ENCODE measurements around the gene ERVW-1.

ERVW-1 gene

DNA sequence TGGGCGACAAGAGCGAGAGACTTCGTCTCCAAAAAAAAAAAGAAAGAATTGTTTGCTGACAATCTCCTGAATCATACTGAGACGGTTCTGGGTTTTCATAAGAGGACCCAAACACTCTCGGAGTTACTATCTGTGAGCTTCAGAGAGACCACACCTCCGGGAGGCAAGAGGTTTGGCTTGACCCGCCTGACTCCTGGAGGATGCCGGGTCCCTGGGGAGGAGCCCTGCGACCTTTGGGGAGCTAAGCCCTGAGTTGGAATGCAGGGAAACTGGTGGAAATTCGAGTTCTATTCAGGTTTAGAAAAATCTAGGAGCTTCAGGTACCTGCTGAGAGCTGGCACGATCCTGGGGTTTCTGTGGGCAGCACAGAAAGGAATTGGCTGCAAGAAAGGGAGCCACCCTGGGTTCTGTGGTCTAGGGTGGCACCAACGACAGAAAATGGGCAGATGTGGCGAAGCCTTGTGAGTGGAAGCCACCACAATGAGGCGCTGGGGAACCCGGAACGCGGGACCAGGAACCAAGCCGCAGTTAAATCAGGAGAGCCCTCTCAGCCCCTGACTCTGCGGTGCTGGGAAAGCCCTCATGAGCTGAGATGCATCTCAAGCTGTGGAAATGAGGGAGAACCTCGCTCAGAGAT, 52.3 kb downstream of the ERVW-1 start:
- no peak for DNase-seq (ENCODE audit: low read depth in 2 of 2)

DNA sequence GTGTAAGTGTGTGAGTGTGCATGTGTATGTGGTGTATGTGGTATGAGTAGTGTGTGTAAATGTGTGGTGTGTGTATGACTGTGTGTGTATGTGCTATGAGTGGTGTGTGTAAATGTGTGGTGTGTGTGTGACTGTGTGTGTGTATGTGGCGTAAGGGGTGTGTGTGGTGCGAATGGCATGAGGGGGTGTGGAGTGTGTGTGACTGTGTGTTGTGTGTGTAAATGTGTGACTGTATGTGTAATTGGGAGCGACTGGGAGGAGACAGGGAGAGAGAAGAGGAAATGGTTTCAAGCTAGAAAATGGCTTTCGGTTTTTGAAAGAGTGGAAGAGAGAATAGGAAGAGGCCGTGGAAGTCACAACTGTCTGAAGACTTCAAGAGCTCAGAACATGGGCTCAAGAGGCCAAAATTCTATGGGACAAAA, 54.0 kb downstream of the ERVW-1 start:
- DNase-seq (ENCODE audit: low read depth in 2 of 2): no peak

- DNase-seq (ENCODE audit: low read depth in 2 of 2): no peak
Measured at GRCh38 chr7:92422926-92423325, 54.8 kb downstream of the ERVW-1 start.

- DNase-seq (ENCODE audit: low read depth in 2 of 2): no peak
Measured at GRCh38 chr7:92421676-92422435, 55.9 kb downstream of the ERVW-1 start.

Data from stimulated activated CD4-positive, alpha-beta T cell treated with anti-CD3 and anti-CD28 coated beads, Interleukin-1b, Interleukin-23, amount 100 ng/mL, for 1 hour (primary cell).